Spleen (tissue), 3 donors: Measurements from ENCODE around the gene FRMPD1.

Experiments used
- POLR2A ChIP-seq, 3 donors: fragments of 450-650 bp; IDR thresholded peaks; one replicate each; pipeline ENCODE4 v1.5.1; 2017; ENCODE audit warnings: antibody characterized with exemption in 3 of 3, mild to moderate bottlenecking in 1 of 3
- POLR2AphosphoS5 ChIP-seq, 3 donors: sonication (generic); formaldehyde crosslinking; IDR thresholded peaks; one replicate each; pipeline ENCODE4 v1.5.1; 2017; ENCODE audit warnings: antibody characterized with exemption in 3 of 3

GRCh38 chr9:37626708-37627292 is 24.0 kb upstream of the FRMPD1 start:
- no peak for TF ChIP-seq POLR2A (IDR thresholded peaks at IDR 0.05)
- no peak for TF ChIP-seq POLR2AphosphoS5 (IDR thresholded peaks at IDR 0.05)
